ENCODE measurements around the gene PPARG. TPM values are rescaled to one million over a fixed set of nuclear protein-coding genes. Genes with fewer than 3 reads are reported as not detected.
A peak's percentile ranks its signal among the peaks of the same experiment; 100 is the strongest.

Gene PPARG
- total and polyA plus RNA-seq, 7 donors, result 9.7 to 111 (median 17.8) TPM

- DNase-seq, result no peak
- no peak overlapping the region for H3K27ac ChIP-seq
- intact Hi-C loops (cut with DNase I), result loop anchor here (1.0 to 5.0 kb wide), 2 partner anchors 182 to 345 kb away; partner anchors contain the start of gene RAF1
- peaks cover 0 to 17% (median 11%) of the 10 kb centered on the region in 4 donors for H3K4me1 ChIP-seq
- no peaks in the 10 kb centered on the region for H3K36me3 ChIP-seq
- H3K4me3 ChIP-seq, result no peak overlapping the region
- WGBS, 2 donors, result 4 to 21% methylated on average over 9 of the region's 9 CpGs
- H3K9me3 ChIP-seq, result no peaks in the 10 kb centered on the region
- TF ChIP-seq EP300 (IDR thresholded peaks at IDR 0.05), result no peak
- TF ChIP-seq CTCF (IDR thresholded peaks at IDR 0.05), result peak; percentile 62 to 82 (median 78)
- no peaks in the 10 kb centered on the region for H3K27me3 ChIP-seq
Observed at GRCh38 chr3:12479919-12480427, 191.1 kb downstream of the PPARG start.

- DNase-seq, result no peak
- intact Hi-C loops (cut with DNase I), result loop anchor here (5.0 kb wide), 1 partner anchor 179 kb away; the partner anchor contains the start of gene RAF1
- H3K9me3 ChIP-seq, result no peaks in the 10 kb centered on the region
- H3K4me1 ChIP-seq, result peaks cover 0 to 30% (median 18%) of the 10 kb centered on the region in 4 donors
- WGBS, 2 donors, result 9 to 33% methylated on average over 1 of the region's 1 CpG
- H3K27ac ChIP-seq, result peak overlapping the region in 2 of 4 donors; percentile 78 to 80
- peak overlapping the region in 3 of 4 donors; percentile 74 to 81 (median 79) for H3K4me3 ChIP-seq
- no peak for TF ChIP-seq CTCF (IDR thresholded peaks at IDR 0.05)
- H3K36me3 ChIP-seq, result no peaks in the 10 kb centered on the region
- H3K27me3 ChIP-seq, result no peaks in the 10 kb centered on the region
Observed at GRCh38 chr3:12483410-12483809, 194.5 kb downstream of the PPARG start.

GRCh38 chr3:12483872-12484197 lies 195.0 kb downstream of the PPARG start:
- no peak for TF ChIP-seq POLR2A (IDR thresholded peaks at IDR 0.05)
- no peak for TF ChIP-seq POLR2AphosphoS5 (IDR thresholded peaks at IDR 0.05)
- TF ChIP-seq EP300 (IDR thresholded peaks at IDR 0.05), result no peak
- TF ChIP-seq CTCF (IDR thresholded peaks at IDR 0.05), result no peak
- WGBS, 2 donors, result 1 to 4% methylated on average over 10 of the region's 10 CpGs
- Histone ChIP-seq H3K9me3 (no peaks in the 10 kb centered on the region), H3K4me1 (peaks cover 0 to 30% (median 18%) of the 10 kb centered on the region in 4 donors), H3K36me3 (no peaks in the 10 kb centered on the region), H3K4me3 (peak overlapping the region; percentile 60 to 81 (median 76)), H3K27ac (peak overlapping the region; percentile 78 to 86 (median 82)), H3K27me3 (no peaks in the 10 kb centered on the region)
- DNase-seq, result no peak
- intact Hi-C loops (cut with DNase I), result loop anchor here (2.0 to 5.0 kb wide), 2 partner anchors 178 to 237 kb away; partner anchors contain the start of gene RAF1

Small RNAs within 50 kb of the gene (small RNA-seq; reads per million reads assigned to genes)
- gene AC091492.1, result 0 reads per million in 3 donors

Other genes starting within 250 kb of the PPARG start
- 10 to 100 TPM; 10.2 to 25.0 (median 16.7) TPM for gene TIMP4, start 130.2 kb upstream of the PPARG start, total RNA-seq
- gene TIMP4, start 130.2 kb upstream of the PPARG start, polyA plus RNA-seq, result 10 to 100 TPM in 1 of 3 donors, 1 to 10 TPM in 2; 3.5 to 10.1 (median 5.4) TPM
- gene TSEN2, start 195.4 kb downstream of the PPARG start, total RNA-seq, result 10 to 100 TPM; 16.1 to 23.0 (median 20.4) TPM
- gene TSEN2, start 195.4 kb downstream of the PPARG start, polyA plus RNA-seq, result 10 to 100 TPM in 1 of 3 donors, 1 to 10 TPM in 2; 4.2 to 16.0 (median 5.3) TPM

All from sigmoid colon (tissue), 7 donors.